ENCODE data around the gene FLYWCH2.

DNA sequence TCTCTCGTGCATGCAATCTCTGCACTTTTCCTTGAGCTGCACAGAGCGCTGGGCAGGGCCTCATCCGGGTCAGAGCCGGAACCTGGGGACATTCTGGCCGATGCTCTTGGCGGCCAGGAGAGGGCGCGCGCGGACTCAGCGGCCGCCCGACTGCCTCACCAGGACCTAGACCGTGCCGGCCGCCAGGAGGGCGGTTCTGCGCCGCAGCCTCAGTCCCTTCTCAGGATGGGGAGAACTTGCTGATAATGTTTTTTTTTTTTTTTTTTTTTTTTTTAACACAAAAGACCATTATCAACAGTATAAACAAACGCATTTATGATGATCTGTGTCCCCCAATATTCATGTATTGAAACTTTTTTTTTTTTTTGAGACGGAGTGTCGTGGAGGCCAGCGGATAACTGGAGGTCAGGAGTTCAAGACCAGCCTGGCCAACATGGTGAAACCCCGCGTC, 8.1 kb upstream of the FLYWCH2 start:
- TF ChIP-seq POLR2A (IDR thresholded peaks at IDR 0.05) (no peak), CTCF (IDR thresholded peaks at IDR 0.05) (peak; percentile 62 to 99 (median 96))
